ENCODE measurements around the gene FES. TPM values are rescaled to one million over a fixed set of nuclear protein-coding genes. Genes with fewer than 3 reads are reported as not detected.

Gene FES
- total and polyA plus RNA-seq, 10 of the 15 experiments (the other 5 are each of a cell fraction or from before 2014, with no cell fraction given), result 0.07 to 23.9 (median 9.9) TPM

DNA sequence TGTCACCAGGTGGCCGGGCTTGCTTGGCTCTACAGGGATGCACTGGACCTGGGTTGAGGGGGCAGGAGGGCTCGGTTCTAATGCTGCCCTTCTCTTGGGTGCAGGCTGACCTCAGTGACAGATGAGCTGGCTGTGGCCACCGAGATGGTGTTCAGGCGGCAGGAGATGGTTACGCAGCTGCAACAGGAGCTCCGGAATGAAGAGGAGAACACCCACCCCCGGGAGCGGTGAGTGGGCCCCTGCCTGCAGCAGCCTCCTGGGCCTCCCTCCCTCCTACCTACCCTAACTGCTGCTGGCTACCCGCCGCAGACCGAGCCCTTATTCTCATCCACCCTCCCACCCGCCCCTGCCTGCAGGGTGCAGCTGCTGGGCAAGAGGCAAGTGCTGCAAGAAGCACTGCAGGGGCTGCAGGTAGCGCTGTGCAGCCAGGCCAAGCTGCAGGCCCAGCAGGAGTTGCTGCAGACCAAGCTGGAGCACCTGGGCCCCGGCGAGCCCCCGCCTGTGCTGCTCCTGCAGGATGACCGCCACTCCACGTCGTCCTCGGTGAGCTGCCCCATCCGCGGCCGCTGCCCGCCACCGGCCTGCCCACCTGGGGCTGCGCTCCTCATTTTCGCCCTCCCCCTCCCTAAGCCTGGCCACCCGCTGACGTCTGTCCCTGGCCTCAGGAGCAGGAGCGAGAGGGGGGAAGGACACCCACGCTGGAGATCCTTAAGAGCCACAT lies 5.6 kb downstream of the FES start (continued):
- TF ChIP-seq CEBPZ (IDR thresholded peaks at IDR 0.05; ENCODE audit: low read depth, low read length) (no peak), CBFB (IDR thresholded peaks at IDR 0.05; ENCODE audit: low read depth) (no peak), RUNX3 (IDR thresholded peaks at IDR 0.05; ENCODE audit: low read length) (no peak), CBX3 (IDR thresholded peaks at IDR 0.05; ENCODE audit: borderline replicate concordance, low read depth) (no peak), ZNF687 (IDR thresholded peaks at IDR 0.05) (no peak), NRF1 (conservative IDR thresholded peaks at IDR 0.05; ENCODE audit: low read depth, low read length) (no peak), DPF2 (IDR thresholded peaks at IDR 0.05) (no peak), YBX1 (IDR thresholded peaks at IDR 0.05) (no peak), RB1 (IDR thresholded peaks at IDR 0.05; ENCODE audit: borderline replicate concordance) (no peak), TCF7 (IDR thresholded peaks at IDR 0.05; ENCODE audit: borderline replicate concordance) (no peak)

Data from GM12878 (cell line).